ENCODE results near the gene TK1. TPM values are rescaled to one million over a fixed set of nuclear protein-coding genes. Genes with fewer than 3 reads are reported as not detected.

Gene TK1
- total RNA-seq, 4 donors from 2014 or later, result 1.7 to 4.1 (median 2.9) TPM

- intact Hi-C loops (cut with DNase I; ENCODE audit: low total_unique reads), result no loop called here
- peak in 1 of 2 donors; percentile 89 for DNase-seq (ENCODE audit: low spot score in 2 of 2)
- WGBS, 2 donors, result 1% methylated on average over 23 to 26 of the region's 39 CpGs
These were observed 58.8 kb downstream of the TK1 start for GRCh38 chr17:78127888-78128550.

DNA sequence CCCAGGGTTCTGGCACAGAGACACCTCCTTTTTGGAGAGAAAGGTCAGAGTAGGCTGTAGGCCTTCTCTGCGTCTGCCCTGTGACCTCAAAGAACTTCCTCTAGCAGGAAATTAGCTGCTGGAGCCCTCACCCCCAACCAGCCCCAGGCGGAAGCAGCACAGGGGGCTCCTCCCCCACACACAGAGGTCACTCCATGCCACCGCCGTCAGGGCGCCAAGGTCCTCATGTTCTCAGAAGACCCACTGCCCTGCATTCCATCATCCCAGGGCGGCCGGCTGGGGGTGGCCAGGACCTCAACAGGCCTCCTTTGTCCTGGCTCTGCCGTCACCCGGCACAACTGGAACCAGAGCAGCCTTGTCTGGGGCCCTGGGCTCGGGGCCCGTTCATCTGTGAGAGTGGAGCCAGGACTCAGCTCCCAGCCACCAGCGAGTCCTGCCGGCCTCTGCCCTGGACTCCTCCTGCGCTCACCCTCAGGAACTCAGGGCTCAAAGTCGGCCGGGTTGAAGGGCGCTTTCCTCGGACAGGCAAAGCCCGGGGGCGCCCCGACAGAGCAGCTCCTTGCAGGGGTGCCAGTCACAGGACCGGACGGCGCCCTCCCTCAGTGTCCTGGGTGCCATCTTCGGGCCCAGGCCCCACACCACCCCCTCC, 59.5 kb downstream of the TK1 start:
- peak in 1 of 2 donors; percentile 91 for DNase-seq (ENCODE audit: low spot score in 2 of 2)
- 13% methylated on average over 20 to 25 of the region's 25 CpGs for WGBS, 2 donors
- TF ChIP-seq POLR2A (IDR thresholded peaks at IDR 0.05), result no peak
- TF ChIP-seq, protein P1, sequence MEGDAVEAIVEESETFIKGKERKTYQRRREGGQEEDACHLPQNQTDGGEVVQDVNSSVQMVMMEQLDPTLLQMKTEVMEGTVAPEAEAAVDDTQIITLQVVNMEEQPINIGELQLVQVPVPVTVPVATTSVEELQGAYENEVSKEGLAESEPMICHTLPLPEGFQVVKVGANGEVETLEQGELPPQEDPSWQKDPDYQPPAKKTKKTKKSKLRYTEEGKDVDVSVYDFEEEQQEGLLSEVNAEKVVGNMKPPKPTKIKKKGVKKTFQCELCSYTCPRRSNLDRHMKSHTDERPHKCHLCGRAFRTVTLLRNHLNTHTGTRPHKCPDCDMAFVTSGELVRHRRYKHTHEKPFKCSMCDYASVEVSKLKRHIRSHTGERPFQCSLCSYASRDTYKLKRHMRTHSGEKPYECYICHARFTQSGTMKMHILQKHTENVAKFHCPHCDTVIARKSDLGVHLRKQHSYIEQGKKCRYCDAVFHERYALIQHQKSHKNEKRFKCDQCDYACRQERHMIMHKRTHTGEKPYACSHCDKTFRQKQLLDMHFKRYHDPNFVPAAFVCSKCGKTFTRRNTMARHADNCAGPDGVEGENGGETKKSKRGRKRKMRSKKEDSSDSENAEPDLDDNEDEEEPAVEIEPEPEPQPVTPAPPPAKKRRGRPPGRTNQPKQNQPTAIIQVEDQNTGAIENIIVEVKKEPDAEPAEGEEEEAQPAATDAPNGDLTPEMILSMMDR (IDR thresholded peaks at IDR 0.05), result no peak
- H3K4me3 ChIP-seq (ENCODE audit: low read depth, poor library complexity, severe bottlenecking), result peak overlapping the region; percentile 65
- intact Hi-C loops (cut with DNase I; ENCODE audit: low total_unique reads), result no loop called here

More at GRCh38 chr17:78127888-78128550, 58.8 kb downstream of the TK1 start:
- peak overlapping the region; percentile 65 for H3K4me3 ChIP-seq (ENCODE audit: low read depth, poor library complexity, severe bottlenecking)
- no peak for TF ChIP-seq POLR2A (IDR thresholded peaks at IDR 0.05)
- TF ChIP-seq, protein P1 (IDR thresholded peaks at IDR 0.05), result no peak

GRCh38 chr17:78126895-78127238, 60.0 kb downstream of the TK1 start:
- no peak for DNase-seq (ENCODE audit: low spot score in 2 of 2)
- intact Hi-C loops (cut with DNase I; ENCODE audit: low total_unique reads), result no loop called here
- no peak for TF ChIP-seq POLR2A (IDR thresholded peaks at IDR 0.05)
- TF ChIP-seq, protein P1 (IDR thresholded peaks at IDR 0.05), result no peak
- WGBS, 2 donors, result 69 to 86% methylated on average over 5 to 6 of the region's 6 CpGs
- H3K4me3 ChIP-seq (ENCODE audit: low read depth, poor library complexity, severe bottlenecking), result no peak overlapping the region

GRCh38 chr17:78125976-78126894, 60.6 kb downstream of the TK1 start:
- TF ChIP-seq, protein P1 (IDR thresholded peaks at IDR 0.05), result no peak
- TF ChIP-seq POLR2A (IDR thresholded peaks at IDR 0.05), result no peak
- peak in 1 of 2 donors; percentile 88 for DNase-seq (ENCODE audit: low spot score in 2 of 2)
- 69 to 77% methylated on average over 8 to 15 of the region's 25 CpGs for WGBS, 2 donors
- H3K4me3 ChIP-seq (ENCODE audit: low read depth, poor library complexity, severe bottlenecking), result no peak overlapping the region
- intact Hi-C loops (cut with DNase I; ENCODE audit: low total_unique reads), result no loop called here

DNA sequence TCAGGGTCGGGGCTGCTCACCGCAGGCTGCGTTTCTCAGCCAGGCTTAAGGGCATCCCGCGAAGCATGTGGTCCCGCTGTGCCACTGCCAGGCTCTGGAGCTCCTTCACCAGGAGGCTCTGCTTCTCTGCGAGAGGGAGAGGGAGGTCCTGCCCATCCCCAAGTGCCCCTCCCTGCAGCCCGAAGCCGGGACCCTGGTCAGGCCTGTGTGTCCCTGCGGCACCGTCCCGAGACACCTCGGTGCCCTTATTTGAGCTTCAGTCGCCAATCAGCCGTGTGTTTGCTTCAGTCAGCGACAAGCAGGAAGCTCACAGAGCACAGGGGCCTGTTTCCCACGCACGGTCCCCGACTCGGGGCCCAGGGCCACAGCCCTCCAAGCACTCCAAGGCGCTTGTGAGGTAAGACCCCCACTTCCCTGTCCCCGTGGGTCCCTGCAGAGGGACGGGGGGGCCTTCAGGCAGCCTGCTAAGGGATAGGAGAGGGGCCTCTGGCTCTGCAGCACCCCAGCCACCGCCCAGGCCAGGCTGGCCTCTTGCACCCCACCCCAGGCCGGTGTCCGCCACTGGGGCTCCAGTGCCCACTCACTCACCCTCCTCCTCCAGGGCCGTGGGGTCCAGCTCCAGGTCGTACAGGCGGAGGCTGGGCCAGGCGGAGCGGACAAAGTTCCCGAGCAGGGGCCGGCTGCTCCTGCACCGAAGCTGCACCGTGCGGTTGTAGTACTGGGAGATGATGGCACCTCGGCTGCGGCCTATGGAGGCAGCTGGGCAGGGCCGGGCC, 61.5 kb downstream of the TK1 start:
- H3K4me3 ChIP-seq (ENCODE audit: low read depth, poor library complexity, severe bottlenecking), result no peak overlapping the region
- TF ChIP-seq, protein P1 (IDR thresholded peaks at IDR 0.05), result no peak
- no peak for TF ChIP-seq POLR2A (IDR thresholded peaks at IDR 0.05)
- intact Hi-C loops (cut with DNase I; ENCODE audit: low total_unique reads), result no loop called here
- DNase-seq (ENCODE audit: low spot score in 2 of 2), result no peak
- WGBS, 2 donors, result 82 to 85% methylated on average over 26 to 28 of the region's 39 CpGs
